Fibroblast of lung (primary cell): ENCODE results near the gene AQP12B.

ENCODE experiments used
- EZH2 ChIP-seq: IDR thresholded peaks from 2 replicates; pipeline ENCODE4 v1.5.1; 2012; ENCODE audit warnings: low read length, control low read depth, mild to moderate bottlenecking; ENCODE audit errors: missing control alignments
- TF ChIP-seq, protein P1 (sequence below), 2 donors: IDR thresholded peaks in 1 of 2; conservative IDR thresholded peaks in 1 of 2; 1 replicate in 1 of 2; 2 replicates in 1 of 2; pipeline ENCODE4 v1.5.1; 2011 to 2012; ENCODE audit warnings: low read length in 2 of 2, control low read depth in 1 of 2, inconsistent platforms in 1 of 2, low read depth in 1 of 2, mild to moderate bottlenecking in 1 of 2

- no peak for TF ChIP-seq EZH2
- TF ChIP-seq, protein P1, sequence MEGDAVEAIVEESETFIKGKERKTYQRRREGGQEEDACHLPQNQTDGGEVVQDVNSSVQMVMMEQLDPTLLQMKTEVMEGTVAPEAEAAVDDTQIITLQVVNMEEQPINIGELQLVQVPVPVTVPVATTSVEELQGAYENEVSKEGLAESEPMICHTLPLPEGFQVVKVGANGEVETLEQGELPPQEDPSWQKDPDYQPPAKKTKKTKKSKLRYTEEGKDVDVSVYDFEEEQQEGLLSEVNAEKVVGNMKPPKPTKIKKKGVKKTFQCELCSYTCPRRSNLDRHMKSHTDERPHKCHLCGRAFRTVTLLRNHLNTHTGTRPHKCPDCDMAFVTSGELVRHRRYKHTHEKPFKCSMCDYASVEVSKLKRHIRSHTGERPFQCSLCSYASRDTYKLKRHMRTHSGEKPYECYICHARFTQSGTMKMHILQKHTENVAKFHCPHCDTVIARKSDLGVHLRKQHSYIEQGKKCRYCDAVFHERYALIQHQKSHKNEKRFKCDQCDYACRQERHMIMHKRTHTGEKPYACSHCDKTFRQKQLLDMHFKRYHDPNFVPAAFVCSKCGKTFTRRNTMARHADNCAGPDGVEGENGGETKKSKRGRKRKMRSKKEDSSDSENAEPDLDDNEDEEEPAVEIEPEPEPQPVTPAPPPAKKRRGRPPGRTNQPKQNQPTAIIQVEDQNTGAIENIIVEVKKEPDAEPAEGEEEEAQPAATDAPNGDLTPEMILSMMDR (conservative IDR thresholded peaks at IDR 0.05 in 1 of 2, IDR thresholded peaks at IDR 0.05 in 1 of 2; ENCODE audit: low read depth in 1 of 2, low read length in 2 of 2), result no peak
Measured at GRCh38 chr2:240726876-240727275, 44.2 kb upstream of the AQP12B start.
